Smooth muscle cell of the brain vasculature (primary cell): ENCODE data around the gene PTGS1.
A peak's percentile ranks its signal among the peaks of the same experiment; 100 is the strongest.
"Not testable (repeated sequence)": the region's sequence is repeated elsewhere in the genome, so short reads cannot be mapped to it uniquely, and the experiment has no call there.

Experiments used
- DNase-seq: peaks from one replicate; pipeline ENCODE4 v3.0.0-alpha.2; 2012; ENCODE audit warnings: low read depth, low spot score

PTGS1 gene

DNA sequence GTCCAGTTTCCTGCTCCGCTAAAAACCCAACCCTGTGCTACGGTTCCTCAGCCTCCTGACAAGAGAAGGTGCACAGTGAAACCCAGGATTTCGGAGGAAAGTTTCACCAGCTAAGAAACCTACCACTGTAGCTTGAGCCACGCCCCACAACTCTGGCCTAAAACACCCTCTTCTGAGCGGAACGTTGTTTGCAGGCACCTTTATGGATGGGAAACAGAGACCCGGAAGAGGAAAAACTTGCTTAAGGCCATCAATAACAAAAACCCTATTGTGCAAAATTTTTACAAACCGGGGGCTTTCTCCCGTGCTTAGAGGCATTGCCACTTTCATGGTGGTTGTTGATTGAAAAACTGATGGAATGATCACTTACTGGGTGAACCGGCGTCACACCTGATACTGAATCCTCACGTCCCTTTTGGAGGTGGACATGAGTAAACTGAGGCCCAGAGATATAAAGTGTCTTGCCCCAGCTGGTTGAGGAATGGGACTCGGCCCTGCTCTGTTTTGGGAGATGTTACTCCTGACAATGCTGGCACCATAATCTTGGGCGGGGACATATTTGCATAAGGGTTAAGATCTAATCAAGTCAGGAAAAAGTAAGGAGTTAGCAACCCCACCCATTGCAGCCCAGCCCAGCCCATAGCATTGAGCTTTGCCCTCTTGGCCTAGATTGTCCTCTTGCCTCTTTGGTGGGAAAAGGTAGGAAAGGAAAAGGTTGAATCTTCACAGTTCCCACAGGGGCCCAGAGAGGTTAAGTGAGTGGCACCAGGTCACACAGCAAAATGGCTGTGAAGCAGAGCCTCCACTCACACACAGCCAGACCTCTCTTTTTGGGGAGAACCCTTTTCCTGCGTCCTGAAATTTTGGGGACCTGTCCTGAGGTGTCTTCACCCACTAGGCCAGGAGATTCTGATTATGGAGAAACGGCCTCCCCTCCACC is 23.2 kb upstream of the PTGS1 start:
- DNase-seq, result no peak

DNA sequence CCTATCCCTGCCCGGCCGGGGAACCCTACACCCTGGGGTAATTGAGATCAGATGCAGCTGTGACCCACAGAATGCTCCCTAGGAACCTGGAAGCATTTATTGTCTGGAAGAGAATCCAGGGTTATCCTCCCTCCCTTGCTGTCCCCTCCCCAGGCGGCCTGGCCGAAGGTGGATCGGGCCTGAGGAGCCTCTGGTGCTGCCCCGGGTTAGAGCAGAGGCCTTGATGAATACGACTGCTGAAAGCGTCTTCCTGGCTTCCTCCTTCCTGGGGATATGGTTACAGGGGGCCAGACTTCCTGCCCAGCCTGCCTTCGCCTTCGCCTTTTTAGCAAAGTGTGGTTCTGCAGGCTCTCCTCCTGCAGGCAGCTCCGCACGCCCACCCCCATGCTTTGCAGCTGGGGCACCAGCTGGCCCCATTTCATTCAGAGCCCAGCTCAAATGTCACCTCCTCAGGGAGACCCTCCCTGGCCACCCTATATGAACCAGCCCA is 22.5 kb upstream of the PTGS1 start:
- DNase-seq, result no peak

DNA sequence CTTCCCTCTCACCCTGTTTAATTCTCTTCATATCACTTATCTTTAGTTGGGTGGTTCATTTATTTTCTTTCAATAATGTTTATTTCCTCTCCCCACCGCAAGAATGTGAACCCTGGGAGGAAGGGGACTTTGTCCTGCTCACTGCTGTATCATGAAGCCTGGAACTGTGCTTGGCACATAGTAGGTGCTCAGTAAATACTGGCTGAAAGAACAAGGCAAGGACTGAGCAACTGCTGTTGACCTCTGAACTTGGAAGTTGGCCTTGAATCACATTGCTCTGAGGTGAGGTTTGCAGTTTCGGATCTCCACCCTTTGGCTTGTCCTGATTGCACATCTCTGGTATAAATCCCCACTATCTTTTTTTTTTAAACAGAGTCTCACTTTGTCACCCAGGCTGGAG is 22.0 kb upstream of the PTGS1 start:
- DNase-seq, result no peak

DNA sequence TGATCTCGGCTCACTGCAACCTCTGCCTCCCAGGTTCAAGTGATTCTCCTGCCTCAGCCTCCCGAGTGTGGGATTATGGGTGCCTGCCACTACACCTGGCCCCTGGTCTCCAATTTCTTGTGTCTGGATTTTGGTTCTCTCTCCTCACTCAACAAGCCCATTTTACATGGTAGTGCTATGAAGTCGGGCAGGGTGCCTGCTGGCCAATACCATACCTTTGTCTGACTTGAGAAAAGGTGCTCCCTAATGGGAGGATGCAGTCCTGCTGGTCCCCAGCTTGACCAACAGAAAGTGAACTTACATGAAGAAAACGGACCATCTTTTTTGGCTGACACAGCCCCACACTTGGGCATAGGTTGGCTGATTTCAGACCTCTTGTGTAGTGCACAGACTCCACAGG is 21.6 kb upstream of the PTGS1 start:
- DNase-seq, result no peak

DNA sequence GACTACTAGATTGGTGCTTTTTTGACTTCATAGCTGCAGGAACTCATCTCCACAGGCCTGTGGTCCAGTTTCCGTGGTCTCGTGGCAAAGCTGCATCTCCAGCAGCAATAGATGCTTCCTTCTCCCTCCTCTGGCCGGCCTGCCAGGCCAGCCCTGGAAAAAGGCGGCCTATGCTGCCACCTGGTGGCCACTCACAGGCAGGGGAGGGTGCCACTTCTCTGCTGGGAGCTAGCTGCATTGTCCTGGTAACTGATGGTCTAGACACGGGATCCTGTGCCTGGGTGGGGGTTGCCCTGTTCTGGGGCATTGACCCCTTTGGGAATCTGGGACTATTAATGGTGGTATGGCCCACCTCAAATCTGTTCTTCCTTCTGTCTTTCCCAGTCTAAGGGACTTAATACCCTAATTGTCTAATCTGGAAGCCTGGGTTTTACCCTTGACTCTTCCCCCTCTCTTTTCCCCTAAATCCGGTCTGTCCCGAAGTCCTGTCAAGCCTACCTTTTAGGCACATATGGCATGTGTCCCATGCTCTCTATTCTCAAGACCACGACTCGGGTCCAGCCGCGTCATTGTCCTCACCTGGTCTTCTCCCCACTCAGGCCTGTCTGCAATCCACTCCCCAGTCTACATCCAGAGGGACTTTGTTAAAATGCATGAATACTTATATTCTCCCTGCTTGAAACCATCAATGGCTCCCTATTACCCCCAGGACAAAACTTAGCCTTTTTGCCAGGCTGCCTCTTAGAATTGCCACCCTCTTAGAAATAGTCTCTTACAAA is 20.1 kb upstream of the PTGS1 start:
- peak; percentile 31 for DNase-seq

DNA sequence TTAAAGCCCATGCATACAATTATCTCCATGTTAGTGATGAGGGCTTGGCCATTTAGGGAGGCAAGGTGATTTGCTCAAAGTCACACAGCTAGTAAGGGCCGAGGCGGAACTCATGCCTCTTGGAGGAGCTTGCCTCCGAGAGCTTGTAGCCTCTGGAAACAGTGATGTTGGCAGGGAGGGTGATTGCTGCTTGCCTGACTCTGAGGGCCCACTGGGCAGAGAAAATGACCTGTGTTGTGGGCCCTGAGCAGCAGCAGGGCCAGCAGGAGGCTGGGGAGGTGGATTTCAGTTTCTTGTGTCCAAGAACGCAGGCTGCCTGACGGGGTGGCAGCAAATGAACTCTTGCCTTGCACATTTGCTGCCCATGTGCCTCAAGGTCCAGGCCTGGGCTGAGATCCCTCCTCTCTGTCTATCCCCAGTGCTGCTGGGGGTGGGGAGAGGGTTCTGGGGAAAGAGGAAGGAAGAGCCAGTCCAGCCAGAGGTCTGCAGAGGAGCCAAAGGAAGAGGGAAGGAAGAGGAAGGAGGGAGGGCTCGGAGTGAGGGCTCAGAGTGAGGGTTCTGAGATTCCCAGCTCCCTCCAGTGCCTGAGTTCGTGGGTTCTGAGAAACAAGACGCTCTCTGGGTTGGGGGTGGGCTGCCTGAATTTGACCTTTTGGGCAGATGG is 16.2 kb upstream of the PTGS1 start:
- no peak for DNase-seq

DNA sequence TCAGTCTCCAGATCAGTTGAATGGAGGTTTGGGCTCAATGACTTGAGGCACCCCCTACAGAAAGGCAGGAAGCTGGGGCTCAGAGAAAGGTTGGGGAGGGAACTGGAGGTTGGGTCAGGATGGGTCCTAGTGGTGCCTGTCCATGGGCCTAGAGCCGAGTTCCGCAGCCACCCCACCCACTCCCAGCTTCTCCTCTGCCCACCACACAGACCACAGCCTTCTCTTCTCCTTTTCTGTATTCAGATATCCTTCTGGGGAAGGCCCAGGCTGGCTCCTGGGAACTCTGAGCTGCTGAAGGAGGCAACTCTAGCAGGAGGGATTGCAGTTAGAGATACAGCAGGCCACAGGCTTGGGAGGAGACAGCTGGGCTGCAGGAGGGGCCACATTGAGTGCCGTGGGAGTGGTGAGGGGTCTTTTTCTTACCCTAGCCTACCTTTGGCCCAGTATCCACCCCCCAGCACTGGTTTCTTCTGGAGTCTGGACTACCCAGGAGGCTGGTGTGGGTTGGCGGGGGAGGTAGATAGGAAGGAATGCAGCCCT is 15.4 kb upstream of the PTGS1 start:
- DNase-seq, result no peak

DNA sequence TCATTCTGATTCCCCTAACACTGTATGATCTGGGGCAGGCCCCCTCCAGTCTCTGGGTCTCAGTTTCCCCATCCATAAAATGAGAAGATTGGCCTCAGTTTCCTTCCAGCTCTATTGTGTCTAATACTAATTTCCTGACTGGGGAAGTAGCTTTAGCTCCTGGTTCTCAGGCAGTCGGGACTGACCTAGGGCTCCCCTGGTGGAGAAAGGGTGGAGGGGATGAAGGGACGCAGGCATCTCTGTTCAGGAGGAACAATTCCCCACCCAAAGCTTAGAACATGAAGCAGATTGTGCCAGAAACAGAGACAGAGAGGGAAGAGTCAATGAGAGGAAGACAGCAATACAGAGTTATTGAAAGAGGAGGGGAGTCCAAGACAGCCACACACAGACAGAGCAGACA is 14.2 kb upstream of the PTGS1 start:
- no peak for DNase-seq

DNA sequence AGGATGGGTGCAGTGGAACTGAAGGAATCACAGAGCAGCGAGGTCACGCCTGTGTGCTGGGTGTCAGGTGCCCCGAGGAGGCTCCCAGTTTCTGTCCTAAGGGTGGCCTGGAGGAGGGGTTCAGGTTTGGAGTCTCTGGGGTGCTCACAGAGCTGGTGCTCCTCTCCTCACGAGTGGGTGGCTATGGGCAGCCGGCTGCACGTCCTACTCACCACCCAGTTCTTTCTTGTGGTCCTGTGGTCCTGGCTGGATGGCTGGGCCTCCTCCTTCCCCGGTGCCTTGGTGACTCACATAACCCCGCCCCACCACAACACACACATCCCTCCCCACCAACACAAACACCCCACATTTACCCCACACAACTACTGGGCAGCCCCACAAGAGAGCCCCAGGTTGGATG is 9.9 kb upstream of the PTGS1 start:
- DNase-seq, result no peak

DNA sequence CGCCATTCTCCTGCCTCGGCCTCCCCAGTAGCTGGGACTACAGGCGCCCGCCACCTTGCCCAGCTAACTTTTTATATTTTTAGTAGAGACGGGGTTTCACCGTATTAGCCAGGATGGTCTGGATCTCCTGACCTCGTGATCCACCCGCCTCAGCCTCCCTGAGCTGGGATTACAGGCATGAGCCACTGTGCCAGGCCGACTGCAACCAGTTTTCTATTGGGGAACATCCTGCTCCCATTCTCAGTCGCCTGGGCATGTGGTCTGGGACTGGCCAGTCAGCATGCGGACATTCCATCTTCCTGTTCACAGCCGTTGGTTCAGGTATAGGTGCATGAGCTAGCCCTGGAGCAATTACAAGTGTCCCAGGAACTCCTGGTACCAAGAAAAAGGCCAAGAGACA is 7.7 kb upstream of the PTGS1 start:
- DNase-seq, result not testable (repeated sequence)

DNA sequence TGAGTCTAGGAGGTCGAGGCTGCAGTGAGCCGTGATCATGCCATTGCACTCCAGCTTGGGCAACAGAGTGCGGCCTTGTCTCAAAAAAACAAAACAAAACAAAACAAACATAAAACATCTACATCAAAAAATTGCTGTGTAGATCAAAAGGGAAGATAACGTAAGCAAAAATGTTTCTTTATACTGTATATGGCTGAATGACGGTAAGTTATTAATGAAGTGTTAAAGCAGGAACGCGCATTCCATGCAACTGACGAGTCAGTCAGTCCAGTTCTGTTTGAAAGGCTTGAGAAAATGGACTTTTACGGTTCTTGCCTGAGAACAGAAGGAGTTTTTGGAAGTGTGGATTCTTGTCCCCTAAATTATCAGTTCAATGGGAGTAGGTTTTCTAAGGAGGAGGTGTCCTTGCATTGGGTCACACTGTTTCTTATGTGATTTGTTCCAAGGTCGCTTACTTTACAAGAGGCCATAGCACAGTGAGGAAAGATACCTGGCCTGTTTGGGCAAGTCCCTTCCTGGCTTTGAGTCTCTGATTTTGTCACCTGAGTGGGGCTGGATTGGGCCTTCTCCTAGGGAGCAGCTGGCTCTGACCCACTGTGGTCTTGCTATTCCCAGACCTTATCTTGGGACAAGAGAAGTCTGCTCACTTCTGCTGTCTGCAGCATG is 6.6 kb upstream of the PTGS1 start:
- DNase-seq, result no peak

DNA sequence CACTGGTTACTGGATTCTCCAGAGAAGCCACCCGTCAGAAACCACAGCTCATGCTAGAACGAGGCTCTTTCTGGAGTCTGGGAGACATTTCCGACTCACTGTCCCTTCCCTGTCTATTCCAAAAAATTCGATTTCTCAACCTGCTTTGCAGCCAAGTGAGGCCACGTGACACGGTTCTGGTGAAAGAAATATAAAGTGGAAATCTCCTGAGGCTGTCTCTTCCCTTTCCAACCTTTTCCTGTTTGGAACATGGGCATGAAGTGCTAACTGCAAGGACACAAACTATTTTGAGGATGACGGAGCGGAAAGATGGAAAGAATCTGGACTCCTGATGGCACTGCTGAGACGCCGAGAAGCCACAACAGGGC is 6.1 kb upstream of the PTGS1 start:
- no peak for DNase-seq

DNA sequence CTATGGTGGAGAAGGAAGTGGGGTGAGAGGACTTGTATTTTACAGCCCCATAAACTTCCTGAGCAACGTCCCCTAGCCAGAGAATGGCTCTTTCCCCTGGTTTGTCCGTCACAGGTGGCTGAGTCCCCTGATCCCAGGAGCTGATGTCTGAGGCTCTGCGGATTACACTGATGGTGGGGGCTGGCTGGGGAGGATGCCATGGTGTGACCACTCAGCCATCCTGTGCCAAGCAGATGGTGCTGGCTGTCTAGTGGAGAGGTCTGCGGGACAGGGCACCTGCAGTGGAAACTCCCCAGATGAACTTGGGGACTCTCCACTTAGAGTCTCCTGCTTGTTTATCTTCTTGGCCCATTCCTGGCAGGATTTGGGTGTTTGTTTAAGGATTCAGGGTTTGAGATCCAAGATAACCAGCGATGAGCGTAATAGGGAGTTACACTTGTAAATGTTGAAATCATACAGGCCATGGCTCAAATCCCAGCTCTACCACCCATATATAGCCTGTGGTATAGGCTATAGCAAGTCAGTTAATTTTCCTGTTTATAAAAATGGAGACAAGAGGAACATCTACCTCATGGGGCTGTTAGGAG is 4.7 kb upstream of the PTGS1 start:
- DNase-seq, result no peak

DNA sequence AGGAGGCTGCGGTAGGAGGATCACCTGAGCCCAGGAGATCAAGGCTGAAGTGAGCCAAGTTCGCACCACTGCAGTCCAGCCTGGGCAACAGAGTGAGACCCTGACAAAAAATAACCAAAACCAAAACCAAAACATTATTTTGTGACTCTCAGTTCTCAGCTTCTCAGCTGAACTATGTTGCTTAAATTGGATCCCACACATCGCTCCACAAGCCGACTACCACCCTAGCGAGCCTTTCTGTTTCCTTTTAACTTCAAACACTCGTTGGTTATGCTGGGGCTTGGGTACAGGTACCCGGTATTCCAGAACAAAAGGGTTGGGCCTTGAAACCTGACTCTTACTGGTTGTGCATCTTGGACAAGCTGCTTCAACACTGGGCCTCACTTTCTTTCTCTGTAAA is 3.8 kb upstream of the PTGS1 start:
- no peak for DNase-seq

DNA sequence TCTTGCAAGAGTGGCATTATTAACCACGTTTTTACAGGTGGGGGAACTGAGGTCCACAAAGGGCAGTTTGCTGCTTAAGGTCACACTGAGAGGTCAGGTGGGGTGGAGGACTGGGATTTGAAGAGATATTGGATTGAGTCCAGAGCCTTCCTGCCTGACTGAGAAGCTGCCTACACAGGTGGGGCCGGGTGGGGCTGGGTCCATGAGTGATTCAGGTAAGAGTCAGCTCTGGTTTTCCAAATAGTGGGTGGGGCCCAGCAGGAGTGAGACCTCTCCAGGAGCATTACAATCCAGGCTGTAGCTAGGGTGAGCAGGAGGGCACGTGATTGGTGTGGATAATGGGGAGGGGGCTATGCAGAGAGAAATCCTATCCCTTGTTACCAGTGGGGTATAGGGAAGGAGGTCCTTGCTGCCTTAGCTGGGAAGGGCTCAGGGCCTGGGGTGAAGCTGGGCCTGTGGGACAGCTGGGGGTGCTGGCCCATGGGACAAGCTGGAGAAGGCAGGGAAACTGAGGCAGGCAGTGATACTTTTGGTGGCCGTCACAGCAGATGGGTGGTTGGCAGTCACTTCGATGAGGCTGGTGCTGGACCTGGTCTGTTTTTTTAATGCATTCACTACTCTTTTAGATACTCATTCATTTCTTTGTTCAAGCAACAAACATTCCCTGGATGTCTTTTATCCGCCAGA is 2.9 kb upstream of the PTGS1 start:
- DNase-seq, result no peak

DNA sequence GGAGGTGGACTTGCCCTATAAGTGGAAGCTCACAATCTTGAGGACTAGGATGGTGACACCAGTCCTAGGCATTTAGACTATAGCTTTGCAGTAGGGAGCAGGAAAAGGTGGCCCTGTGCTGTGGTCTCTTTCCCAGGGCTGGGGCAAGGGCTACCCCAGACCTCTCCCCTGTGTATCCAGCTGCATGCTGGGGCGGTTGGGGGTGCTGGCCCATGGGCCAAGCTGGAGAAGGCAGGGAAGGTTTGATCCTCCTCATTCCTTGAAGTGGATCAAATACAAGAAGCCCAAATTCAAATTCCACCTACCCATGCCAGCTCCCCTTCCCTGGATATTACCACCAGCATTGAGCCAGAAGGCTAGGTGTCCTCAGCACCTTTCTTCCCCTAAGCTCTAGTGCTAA is 2.2 kb upstream of the PTGS1 start:
- no peak for DNase-seq

DNA sequence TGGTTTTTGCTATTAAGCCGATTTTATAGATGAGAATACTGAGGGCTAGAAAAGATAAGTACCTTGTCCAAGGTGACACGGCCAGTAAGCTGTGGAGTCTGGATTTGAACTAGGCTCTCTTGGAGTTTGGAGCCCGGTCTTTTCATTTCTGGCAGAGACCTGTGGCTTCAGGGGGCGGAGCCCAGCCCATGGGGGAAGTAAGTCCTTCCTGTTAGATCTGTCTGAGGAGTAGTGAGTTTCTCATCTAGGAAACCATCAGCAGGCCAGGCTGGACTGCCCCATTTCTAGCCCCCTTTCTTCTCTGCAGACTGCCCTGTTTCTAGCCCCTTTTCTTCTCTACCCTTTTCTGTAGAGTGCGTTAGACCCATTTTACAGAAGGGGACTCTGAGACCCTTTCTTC is 521 bp upstream of the PTGS1 start:
- no peak for DNase-seq

DNA sequence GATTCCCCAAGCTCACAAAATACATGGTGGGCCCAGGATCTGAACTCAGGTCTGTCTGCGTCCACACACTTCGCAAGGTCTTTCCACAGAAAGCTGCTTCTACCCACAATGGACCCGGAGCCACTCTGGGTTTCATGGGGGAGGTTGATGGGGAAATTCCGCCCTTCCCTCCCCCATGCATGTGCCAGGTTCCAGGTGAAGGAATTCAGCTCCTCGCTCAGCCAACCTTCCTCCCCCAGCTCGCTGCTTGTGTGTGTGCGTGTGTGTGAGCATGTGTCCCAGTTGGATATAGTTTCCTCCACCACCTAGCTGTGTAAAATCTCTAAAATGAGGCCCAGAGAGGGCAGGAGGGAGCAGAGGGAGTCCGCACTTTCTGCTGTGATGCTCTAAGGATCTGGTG is 1.0 kb downstream of the PTGS1 start:
- DNase-seq, result no peak

DNA sequence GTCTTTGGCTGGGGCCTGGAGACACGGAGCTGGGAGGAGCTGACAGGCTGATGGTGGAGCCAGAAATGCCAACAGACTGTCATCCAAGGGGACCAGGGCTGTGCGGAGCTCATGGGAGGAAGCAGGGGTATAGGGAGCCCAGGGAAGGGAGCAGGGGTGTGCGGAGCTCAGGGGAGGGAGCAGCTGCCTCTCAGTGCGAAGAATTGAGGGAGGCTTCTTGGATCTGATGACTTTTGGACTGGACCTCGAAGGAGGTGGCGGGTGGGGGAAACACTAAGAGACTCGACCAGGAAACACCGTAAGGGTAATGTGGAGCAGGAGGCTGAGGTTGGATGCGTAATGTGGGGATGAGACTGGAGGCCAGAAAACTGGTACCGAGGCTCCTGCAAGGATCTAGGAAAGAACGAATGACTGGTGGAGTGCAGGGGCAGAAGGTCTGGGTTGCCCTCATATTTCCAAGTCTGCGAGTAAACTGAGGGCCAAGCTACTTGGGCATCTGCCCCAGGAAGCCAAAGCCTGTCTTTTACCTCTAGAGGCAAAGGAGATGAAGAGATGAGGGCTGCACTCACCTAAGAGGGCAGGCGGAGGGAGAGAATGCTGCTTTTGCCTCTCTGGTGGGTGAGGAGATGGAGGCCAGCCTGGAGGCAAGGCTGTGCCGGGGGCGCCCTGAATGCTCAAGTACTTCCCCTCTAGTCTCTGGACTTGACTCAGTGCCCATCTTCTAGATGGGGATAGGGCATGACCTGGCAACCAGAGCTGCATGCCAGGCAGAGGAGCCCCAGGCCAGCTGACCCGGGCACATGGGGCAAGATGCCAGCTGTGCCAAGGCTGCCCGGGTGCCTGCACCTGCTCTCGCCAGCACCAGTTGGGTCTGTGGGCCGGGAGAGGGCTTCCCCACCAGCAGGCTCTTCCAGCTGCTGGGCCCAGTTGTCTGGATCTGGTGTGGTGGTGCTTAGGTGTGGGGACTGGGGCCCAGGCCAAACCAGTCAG is 2.3 kb downstream of the PTGS1 start:
- DNase-seq, result no peak
